Upper lobe of left lung (tissue), 4 donors: ENCODE results near the gene ZNG1A.
"Not testable (repeated sequence)": the region's sequence is repeated elsewhere in the genome, so short reads cannot be mapped to it uniquely, and the experiment has no call there.

ENCODE experiments used
- EP300 ChIP-seq, 4 donors: sonication (generic); formaldehyde crosslinking; IDR thresholded peaks; one replicate each; pipeline ENCODE4 v1.5.1; 2017; ENCODE audit warnings: antibody characterized with exemption in 4 of 4, control low read depth in 2 of 4
- POLR2AphosphoS5 ChIP-seq, 2 donors: sonication (generic); formaldehyde crosslinking; IDR thresholded peaks; one replicate each; pipeline ENCODE4 v1.5.1; 2017; ENCODE audit warnings: antibody characterized with exemption in 2 of 2
- TF ChIP-seq, protein P1 (sequence below), 6 experiments: fragments of 450-650 bp in 4 of 6; fragments of 200-600 bp in 2 of 6; sonication (generic) in 2 of 6; IDR thresholded peaks; one replicate each; pipeline ENCODE4 v1.5.1; 2016 to 2019; ENCODE audit warnings: antibody characterized with exemption in 6 of 6

DNA sequence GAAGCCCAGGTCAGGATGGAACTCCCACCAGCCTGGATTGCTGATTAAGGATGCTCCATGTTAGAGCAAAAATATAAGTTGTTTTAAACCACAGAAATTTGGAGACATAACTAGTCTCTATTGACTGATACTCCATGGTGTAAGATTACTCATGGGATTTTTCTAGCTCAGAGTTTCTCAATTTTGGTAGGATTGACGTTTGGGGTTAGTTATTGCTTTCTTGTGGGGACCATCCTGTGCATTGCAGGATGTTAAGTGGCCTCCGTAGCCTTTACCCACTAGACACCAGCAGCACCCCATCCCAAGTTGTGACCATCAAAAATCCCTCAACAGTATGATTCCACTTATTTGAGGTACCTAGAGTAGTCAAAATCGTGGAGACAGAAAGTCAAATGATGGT is 80.1 kb downstream of the ZNG1A start:
- TF ChIP-seq, protein P1, sequence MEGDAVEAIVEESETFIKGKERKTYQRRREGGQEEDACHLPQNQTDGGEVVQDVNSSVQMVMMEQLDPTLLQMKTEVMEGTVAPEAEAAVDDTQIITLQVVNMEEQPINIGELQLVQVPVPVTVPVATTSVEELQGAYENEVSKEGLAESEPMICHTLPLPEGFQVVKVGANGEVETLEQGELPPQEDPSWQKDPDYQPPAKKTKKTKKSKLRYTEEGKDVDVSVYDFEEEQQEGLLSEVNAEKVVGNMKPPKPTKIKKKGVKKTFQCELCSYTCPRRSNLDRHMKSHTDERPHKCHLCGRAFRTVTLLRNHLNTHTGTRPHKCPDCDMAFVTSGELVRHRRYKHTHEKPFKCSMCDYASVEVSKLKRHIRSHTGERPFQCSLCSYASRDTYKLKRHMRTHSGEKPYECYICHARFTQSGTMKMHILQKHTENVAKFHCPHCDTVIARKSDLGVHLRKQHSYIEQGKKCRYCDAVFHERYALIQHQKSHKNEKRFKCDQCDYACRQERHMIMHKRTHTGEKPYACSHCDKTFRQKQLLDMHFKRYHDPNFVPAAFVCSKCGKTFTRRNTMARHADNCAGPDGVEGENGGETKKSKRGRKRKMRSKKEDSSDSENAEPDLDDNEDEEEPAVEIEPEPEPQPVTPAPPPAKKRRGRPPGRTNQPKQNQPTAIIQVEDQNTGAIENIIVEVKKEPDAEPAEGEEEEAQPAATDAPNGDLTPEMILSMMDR (IDR thresholded peaks at IDR 0.05), result not testable (repeated sequence)
- TF ChIP-seq POLR2AphosphoS5, EP300 (IDR thresholded peaks at IDR 0.05): not testable (repeated sequence)
